Measurements from ENCODE around the gene SPATS2.

SPATS2 gene

DNA sequence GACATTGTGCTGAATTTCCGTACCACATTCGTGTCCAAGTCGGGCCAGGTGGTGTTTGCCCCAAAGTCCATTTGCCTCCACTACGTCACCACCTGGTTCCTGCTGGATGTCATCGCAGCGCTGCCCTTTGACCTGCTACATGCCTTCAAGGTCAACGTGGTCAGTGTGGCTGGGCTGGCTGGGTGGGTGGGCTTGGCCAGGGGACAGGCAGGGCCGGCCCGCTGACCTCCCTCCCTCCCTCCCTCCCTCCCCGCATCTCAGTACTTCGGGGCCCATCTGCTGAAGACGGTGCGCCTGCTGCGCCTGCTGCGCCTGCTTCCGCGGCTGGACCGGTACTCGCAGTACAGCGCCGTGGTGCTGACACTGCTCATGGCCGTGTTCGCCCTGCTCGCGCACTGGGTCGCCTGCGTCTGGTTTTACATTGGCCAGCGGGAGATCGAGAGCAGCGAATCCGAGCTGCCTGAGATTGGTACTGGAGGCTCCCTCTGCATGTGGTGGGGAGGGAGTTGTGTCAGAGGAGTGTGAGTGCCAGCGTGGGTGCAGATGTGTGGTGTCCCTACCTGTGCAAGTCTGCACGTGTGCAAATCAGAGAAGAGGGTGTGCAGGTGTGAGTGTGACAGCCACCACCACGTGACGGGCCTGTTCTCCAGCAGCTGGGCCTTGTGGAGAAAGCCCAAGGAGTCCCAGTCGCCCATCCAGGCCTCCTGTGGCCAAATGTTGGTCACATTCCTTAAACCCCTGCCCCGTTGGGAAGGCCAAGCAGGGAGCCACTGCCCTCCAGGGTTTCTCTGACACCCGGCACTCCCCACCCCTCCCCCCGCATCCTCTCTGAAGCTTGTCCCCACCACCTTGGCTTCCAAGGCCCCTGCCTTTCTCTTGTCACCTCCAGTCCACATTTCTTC, 176.9 kb downstream of the SPATS2 start:
- DNase-seq, result no peak

DNA sequence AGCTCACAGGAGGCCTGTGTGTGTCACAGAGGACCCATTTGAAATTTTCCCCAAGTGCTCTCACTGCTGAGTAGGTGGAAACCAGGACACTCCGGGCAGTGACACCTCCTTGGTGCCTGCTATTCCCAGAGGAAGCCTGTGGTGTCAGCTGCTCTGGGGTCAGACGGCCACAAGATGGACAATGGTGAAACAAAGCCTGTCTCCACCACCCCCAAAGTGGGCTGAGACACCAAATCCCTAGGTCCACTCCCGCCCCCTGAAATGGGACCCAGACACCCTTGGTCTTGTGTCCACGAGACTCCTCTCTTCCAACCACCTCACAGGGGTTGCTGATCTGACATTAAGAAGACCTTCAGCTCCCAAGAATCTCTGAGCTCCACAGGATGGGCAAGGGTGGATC, 178.6 kb downstream of the SPATS2 start:
- no peak for DNase-seq

GRCh38 chr12:49546481-49546880, 179.2 kb downstream of the SPATS2 start:
- no peak for DNase-seq

- DNase-seq, result no peak
Observed at GRCh38 chr12:49547090-49547690, 179.9 kb downstream of the SPATS2 start.

DNA sequence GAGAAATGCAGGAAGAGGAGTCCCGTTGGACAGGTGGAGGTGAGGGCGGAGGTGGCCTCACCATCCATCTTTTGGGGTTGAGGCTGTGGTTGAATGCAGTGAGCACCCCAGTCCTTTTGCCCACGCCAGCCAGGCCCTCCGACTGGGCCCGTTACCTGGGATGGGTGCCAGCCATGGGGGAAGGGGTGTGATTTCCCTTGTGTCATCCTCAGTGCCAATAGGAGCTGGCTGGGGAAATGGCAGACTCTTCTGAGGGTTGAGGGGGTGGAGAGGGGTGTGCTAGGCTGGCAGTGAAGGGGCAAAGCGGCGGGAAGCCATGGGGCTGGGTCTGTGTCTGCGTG, 181.2 kb downstream of the SPATS2 start:
- no peak for DNase-seq

- no peak for DNase-seq
Observed at GRCh38 chr12:49548822-49549648, 181.8 kb downstream of the SPATS2 start.

GRCh38 chr12:49549735-49550692, 182.8 kb downstream of the SPATS2 start:
- DNase-seq, result no peak

DNA sequence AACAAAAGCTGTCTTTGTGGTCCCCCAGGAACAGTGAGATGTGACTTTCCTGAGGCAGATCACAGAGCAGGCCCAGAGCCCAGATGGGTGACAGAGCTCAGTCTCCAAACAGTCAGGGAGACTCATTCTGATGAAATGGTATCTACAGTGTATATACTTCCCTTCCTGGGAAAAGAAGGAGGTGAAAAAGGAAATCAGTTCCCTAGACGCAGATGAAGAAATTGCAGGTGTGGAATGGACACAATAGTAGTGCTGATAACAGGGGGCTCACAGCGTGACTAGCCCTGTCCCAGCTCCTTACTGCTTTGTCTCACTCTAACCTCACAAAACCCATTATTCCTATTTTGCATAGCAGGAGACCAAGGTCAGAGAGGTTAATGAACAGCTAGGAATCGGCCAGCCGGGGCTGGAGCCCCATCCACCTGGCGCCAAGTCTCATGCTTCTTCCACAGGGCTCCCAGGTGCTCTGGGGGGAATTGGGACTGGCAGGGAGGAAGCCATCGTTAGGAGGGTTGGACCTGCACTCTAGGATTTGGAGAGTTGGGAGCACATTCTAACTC, 183.5 kb downstream of the SPATS2 start:
- DNase-seq, result no peak

DNA sequence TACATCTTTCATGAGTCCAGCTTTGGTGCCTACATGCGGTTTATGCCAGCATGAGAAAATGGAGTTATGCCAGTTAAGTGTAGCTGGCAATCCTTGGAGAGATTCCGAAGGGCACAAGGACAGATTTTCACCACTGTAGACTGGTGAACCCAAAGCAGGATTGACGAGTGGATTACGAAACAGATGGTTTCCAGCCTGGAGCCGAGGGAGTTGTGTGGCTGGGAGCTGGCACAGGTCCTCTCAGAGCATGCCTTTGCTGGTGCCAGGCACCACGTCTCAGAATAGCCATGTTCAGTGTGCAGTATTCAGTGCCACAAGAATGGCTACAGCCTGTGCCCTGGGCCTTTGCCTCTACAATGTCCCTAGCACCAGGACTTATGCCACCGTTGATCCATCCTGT, 184.8 kb downstream of the SPATS2 start:
- no peak for DNase-seq

- no peak for DNase-seq
Observed at GRCh38 chr12:49552425-49552824, 185.2 kb downstream of the SPATS2 start.

DNA sequence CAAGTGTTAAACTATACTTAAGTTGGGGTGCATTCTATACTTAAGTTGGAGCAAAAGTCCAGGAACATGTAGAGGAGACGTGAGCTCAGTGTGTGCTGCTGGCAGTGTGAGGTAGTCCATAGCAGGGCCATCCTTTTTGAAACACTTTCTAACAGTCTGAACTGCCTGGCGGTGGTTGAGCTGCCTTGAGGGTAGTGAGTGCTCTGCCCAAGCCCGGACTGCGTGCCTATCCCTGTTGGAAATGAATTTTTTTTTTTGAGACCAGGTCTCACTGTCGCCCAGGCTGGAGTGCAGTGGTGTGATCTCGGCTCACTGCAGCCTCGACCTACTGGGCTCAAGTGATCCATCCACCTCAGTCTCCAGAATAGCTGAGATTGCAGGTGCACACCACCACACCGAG, 185.6 kb downstream of the SPATS2 start:
- DNase-seq, result no peak

DNA sequence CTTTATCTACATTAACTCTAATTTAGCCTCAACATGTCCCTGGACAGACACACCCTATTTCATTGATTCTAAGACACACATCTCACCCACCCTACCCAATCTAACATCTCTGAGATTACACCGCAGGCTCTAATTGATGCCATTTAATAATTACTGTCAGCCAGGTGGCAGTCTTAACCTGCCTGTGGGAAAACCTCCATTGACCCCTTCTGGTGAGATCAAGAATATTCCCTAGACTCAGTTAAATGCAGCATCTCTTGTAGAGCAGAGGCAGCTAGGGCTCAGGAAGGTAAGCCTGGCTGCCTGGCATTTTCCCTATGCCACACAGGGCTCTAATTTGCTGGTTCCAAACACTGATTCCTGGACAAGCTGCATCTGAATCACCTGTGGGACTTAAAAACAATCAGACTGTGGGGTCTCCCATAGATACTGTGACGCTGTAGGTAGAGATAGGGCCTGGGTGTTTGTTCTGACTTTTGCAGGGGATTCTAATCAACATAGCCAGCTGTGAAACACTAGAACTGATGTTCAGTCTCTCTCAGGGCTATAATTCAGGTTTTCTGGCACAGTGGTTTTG, 186.3 kb downstream of the SPATS2 start:
- no peak for DNase-seq

GRCh38 chr12:49554266-49554665, 187.0 kb downstream of the SPATS2 start:
- DNase-seq, result no peak

- no peak for DNase-seq
Observed at GRCh38 chr12:49555631-49556390, 188.5 kb downstream of the SPATS2 start.

- DNase-seq, result no peak
Observed at GRCh38 chr12:49556391-49557186, 189.3 kb downstream of the SPATS2 start.

DNA sequence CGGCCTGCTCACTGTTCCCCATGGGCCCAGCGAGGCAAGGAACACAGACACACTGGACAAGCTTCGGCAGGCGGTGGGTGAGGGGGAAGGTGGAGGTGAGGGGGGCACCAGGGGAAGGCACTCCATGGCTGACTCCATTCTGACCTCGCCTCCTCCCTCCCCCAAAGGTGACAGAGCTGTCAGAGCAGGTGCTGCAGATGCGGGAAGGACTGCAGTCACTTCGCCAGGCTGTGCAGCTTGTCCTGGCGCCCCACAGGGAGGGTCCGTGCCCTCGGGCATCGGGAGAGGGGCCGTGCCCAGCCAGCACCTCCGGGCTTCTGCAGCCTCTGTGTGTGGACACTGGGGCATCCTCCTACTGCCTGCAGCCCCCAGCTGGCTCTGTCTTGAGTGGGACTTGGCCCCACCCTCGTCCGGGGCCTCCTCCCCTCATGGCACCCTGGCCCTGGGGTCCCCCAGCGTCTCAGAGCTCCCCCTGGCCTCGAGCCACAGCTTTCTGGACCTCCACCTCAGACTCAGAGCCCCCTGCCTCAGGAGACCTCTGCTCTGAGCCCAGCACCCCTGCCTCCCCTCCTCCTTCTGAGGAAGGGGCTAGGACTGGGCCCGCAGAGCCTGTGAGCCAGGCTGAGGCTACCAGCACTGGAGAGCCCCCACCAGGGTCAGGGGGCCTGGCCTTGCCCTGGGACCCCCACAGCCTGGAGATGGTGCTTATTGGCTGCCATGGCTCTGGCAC, 190.1 kb downstream of the SPATS2 start:
- no peak for DNase-seq

DNA sequence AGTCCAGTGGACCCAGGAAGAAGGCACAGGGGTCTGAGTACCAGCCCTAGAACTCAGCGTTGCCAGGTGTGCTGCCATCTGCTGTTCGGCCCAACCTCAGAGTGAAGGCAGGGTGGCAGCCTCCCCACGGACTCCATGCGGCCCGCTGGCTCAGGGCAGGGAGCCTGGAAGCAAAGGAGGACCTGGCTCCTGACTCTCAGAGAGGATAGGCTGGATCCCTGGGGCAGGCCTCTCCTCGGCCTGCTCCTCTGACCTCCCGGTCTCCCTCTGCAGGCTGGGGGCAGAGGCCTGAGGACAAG, 190.6 kb downstream of the SPATS2 start:
- DNase-seq, result no peak

DNA sequence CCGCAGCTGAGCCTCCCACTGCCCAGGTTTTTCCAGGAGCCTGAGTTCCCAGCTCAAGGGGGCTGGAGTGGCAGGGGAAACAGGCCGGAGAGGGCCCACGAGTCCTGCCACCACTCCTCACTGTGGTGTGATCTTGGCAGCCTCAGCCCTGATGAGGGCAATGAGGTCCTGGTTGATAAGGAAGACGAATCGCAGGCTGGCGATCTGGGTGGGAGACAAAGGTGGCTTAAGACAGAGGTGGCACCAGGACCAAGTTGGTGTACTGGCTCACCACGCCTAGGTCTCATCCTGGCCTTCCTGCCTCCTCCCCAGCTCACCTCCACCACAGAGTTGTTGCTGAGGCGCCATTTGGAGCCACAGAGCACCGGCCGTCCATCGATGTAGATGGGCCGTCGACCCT, 191.3 kb downstream of the SPATS2 start:
- DNase-seq, result no peak

DNA sequence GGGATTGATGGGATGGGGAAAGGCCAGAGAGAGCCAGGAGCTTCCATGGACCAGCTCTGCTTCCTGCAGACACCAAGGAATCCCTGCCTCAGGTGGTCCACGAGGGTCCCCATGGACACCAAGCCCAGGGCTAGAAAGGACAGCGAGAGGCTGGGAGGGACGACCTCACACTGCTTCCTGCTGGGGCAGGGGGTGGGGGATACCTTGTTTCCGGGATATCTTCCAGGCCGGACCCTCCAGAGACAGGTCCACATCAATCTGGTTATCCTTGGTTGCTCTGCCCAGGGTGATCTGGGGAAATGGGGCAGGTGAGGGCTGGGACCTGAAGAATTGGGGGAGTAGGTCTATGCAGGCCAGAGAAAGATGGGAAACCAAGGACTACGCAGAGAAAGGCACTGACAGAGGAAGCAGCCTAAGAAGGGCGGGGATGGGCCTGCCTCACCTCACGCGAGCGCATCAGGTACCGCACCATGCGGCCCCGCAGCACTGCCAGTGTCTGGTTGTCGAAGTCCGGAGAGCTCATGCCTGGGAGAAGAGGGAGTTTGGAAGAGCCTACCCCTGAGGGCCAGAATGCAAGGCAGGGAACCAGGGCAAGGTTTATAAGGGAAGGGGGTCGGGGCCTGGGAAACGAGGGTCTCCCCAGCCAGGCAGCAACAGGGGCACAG, 191.9 kb downstream of the SPATS2 start:
- DNase-seq, result no peak
